GM21786 (cell line): ENCODE measurements around the gene NIM1K.
"Not testable (repeated sequence)": the region's sequence is repeated elsewhere in the genome, so short reads cannot be mapped to it uniquely, and the experiment has no call there.

ENCODE experiments used
- ATAC-seq: cut with Tn5 transposase; IDR thresholded peaks from one replicate; pipeline ENCODE4 v1.9.1; 2021; ENCODE audit not compliant: unreplicated experiment

The NIM1K gene

DNA sequence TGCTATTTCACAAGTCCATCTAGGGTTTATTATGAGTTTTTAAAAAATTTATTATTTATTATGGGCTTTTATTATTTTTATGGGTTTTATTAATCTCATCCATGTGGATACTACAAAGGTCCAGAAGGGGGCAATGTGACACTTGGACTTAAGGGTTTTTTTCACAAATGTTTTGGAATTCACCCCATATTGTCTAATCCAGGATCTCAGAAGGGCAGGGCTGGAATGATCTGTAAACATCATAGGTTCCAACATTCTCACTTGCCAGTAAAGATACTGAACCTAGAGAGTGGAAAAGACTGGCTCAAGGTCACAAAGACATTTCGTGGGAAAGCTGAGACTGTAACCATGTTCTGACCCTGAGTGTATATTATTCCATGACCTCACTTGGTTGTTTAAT, 35.6 kb downstream of the NIM1K start:
- ATAC-seq: no peak

DNA sequence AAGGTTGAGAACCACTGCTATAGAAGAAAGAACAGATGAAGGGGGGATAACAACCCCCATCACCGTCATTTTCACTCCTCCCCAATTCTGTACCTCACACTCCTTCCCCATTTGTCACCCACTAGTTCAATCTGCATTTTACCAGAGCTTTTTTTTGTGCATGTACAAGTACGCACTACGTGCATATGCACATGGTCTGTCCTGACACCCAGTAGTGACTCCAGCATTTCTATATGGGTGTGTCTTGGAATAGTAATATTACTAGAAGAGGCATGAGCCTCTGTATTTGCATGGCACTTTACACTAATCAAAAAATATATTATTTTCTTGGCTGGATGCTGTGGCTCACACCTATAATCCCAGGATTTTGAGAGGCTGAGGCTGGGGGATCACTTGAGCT, 38.7 kb downstream of the NIM1K start:
- ATAC-seq: no peak

DNA sequence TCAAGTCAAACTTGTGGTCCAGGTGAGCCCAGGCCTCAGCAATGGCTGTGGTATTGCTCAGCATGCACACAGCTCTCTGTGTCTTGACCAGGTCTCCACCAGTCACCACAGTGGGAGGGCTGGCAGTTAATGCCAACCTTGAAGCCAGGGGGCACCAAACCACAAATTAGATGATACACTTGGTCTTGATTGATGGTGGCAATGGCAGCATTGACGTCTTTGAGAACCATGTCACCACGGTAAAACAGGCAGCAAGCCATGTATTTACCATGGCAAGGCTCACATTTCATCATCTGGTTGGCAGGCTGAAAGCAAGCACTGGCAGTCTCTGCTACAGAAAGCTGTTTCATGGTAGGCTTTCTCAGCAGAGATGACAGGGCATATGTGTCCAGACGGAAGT, 40.0 kb downstream of the NIM1K start:
- peak; percentile 42 for ATAC-seq

DNA sequence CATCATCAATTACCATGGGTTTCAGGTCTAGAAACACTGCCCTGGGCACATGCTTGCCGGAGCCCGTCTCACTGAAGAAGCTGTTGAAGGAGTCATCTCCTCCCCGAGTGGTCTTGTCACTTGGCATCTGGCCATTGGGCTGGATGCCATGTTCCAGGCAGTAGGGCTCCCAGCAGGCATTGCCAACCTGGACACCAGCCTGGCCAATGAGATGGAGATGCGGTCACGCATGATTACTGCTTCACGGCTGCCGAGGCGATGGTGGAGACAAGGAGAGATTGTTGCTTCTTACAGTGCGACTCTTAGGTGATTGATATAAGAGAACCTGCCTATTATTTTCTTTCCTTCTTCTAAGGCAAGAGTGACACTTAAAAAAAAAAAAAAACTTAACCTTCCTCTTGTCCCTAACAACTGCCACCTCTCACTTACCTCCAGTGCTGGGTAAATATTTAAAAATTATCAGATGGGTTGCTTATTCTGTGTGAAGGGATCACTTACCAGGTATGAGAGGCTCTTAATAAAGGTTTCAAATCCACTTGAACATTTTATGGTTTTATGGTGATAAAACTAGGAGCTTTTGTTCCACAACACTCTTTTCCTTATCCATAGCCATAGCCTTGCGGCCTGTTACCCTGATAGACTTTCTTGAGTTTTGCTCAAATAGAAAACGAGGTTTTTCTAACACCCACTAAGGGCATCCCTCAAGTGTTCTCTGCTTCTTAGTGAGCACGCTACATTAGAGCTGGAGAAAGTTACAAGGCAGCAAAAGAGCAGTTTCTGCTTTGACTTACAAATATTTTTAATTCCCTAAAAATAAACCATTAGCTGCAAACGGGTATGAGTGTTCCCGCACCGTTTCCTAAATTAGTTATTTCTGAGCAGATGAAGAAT, 41.2 kb downstream of the NIM1K start:
- ATAC-seq: no peak

DNA sequence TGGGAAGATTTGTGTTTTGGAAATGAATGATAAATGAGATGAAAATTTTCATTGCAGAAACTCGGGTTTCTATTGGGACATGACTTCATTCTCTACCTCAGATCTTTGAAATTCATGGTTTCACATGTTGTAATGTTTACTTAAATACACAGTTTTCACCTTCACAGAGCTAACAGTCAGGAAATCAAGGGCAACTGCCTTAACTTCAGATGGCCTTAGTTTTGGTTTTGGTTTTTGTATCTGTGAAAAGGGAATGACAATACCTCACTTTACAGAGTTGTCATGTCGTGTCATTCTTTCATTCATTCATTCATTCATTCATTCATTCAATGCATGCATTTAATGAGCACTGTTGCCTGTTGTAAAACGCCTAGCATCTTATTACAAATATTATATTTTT, 41.9 kb downstream of the NIM1K start:
- ATAC-seq: peak; percentile 70

DNA sequence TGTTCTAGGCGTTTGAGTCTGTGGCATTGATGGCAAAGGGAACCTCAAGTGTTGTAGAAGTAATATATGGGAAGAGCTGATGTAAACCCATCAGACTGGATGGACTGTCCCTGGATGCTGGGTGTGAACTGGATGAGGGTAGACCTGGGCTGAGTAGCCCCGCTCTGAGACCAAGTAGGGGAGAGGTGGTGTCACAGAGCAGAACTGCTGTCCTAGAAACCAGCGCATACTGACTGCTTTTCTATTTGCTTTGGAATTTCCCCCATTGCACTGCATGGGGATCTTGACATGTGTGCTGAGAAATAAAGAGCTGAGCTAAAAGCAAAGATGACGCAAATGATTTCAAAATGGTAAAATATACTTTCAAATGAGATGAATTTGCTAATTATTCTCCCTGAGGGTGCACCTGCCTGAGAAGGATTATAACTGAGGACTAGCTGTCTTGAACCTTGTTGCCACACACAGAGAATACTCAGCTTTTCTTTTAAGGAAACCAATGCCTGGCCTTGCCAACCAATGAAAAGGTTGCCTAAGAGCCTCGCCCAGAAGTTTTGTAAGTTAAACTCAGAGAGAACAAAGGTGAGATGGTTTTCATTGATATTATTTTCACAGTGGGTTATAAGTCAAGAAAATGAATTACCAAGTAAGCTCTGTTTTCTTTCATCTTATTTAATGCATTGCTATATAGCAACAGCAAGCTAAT, 44.8 kb downstream of the NIM1K start:
- ATAC-seq: no peak

DNA sequence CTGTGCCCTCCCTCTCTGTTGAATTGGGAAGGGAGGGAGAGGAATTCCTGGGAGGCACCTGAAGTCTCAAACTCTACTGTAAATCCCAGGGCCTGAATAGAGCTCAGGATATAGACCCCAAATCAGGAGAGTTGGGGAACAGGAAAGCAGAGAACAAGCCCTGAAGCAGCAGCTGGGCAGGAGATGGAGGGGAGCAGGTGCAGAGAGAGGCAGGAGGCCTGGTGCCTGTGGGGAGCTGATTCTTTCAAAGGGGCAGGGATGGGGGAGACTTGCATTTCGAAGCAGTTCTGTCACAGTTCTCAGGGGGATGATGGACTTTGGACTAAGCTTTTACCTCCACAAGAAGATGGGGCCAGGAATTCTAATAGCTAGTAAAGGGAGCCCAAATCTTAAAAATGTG, 50.2 kb downstream of the NIM1K start:
- no peak for ATAC-seq

DNA sequence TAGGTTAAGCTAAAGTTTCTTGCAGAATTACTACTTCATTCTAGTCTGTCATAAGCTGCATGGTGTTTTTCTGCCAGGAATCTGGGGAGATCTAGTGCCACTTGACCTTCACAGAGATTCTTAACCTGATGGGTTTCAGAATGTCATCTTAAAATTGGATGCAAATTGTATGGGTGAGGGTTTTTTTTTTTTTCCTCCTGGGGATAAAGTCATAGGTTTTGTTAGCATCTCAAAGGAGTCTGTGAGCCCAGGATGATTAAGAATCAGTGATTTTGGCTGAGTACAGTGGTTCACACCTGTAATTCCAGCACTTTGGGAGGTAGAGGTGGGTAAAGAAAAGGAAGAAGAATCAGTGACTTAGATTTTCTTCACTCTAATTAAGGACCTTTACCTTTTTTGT, 51.2 kb downstream of the NIM1K start:
- ATAC-seq: no peak

DNA sequence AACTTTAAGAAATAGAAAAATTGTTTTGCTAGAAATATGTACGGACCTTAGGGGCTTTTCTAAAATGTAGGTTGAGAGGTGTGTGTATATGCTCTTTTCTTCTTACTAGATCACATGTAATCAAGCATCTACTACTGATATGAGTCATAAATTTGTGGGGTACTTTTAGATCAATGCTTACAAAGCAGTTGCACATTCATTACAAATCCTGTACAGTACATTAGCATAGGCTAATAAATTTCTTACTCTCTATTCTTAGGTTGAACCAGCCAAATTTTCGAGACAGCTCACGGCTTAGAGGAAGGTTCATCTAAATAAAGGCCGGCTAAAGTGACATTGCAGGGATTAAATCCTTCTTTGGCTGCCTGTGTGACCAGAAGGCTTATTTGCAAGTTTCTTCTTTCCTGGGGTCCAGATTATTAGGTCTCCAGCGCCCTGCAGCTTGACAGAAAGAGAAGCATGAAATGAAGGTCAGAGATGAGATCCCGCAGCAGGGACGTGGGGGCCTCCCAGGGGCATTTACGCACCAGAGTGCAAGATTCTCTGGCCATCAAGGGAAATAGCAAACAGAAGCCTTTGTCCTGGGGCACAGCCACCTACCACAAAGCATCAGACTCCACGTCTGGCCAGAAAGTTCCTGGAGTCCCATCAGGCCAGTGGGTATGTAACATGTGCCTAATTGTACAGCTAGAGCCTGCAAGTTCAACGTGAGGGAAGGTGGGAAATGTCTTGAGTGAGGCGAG, 53.0 kb downstream of the NIM1K start:
- ATAC-seq: peak; percentile 64

DNA sequence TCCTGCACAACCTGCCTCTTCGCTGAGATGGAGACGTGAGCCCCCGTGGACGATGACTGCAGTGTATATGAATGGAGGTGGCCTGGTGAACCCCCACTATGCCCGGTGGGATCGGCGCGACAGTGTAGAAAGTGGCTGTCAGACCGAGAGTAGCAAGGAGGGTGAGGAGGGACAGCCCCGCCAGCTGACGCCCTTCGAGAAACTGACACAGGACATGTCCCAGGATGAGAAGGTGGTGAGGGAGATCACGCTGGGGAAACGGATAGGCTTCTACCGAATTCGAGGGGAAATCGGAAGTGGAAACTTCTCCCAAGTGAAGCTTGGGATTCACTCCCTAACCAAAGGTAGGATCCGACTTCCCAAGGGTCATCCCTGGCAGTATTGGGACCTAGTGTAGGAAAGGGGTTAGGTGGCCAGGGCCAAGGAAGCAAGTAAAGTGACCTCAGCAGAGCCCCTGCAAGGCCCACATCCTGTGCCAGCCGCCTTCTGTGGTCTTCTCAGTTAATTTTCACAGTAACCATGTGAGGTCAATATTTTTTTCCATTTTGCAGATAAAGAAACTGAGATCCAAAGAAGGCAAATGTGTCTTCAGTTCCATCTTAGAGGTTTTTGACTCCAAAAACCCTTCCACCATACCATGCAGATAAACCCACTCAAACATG, 53.8 kb downstream of the NIM1K start:
- ATAC-seq: peak; percentile 57

DNA sequence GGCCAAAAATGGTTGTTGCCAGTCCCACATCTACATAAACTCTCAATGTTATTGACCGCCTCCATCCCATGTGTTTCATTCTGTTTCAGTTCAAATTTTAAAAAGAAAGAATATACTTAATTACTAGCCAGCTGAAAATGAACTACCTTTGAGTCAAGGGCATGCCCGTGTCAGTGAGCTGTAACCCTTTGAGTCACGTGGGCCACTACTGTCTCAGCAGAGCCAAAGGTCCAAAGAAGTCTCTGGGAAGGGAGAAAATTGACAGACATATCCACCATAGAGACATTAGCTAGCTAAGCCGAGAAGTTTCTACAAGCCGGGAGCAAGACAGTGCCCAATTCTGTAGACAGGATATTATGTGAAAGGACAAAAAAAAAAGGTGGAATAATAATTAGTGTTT, 59.7 kb downstream of the NIM1K start:
- no peak for ATAC-seq

DNA sequence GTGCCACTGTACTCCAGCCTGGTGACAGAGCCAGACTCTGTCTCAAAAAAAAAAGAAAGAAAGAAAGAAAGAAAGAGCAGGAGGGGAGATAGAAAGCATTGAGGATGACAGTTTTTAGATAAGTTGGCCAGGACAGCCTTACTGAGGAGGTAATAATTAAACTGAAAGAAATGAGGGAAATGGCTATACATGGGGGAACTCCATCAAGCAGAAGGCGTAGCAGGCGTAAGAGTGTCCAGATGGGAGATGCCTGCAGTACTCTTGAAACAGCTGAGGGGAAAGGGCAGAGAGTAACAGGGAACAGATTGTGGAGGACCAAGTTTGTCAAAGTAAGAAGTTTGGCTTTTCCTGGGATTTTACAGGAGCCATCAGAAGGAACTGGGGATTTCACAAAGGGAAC, 63.7 kb downstream of the NIM1K start:
- ATAC-seq: peak; percentile 50

DNA sequence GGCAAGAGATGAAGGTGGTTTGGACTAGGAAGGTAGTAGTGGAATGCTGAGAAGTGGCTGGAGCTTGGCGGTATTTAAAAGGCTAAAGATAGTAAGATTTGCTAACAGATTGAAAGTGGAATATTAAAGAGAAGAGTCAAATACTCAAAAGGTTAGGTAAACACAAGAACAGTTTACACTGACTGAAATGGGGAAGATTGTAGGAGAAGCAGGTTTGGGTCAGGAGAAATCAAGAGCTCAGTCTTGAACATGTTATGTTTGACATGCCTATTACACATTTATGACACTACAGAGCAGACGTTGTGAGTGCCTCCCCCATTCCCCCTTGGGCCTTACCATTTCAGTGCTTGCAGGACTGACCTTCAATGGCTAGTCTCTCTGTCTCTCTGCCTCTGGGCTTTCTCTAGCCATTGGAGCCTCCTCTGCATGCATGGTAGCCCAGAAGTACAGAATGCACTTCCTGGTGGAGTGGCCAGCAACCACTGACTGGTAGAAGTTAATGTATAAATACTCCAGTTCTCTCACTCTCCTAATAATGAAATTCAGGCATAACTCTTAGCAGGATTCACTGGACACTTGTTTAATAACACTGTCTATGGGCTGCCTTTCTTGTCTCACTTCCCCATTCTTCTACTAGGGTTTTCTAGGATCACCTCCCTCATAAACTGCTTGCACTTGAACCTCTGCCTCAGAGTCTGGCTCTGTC, 64.4 kb downstream of the NIM1K start:
- peak; percentile 60 for ATAC-seq

DNA sequence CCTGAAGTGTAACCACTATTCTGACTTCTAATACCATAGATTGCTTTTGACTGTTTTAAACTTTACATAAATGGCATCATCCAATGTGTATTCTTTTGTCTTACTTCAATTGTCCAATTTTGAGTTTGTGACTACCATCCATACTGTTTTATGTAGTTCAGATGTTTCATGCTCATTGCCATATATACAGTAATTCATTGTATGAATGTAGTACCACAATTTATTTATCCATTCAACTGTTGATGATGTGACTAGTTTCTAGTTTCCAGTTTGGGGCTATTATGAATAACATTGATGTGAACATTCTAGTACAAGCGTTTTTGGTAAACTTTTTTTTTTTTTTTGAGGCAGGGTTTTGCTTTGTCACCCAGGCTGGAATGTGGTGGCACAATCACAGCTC, 66.1 kb downstream of the NIM1K start:
- ATAC-seq: no peak

DNA sequence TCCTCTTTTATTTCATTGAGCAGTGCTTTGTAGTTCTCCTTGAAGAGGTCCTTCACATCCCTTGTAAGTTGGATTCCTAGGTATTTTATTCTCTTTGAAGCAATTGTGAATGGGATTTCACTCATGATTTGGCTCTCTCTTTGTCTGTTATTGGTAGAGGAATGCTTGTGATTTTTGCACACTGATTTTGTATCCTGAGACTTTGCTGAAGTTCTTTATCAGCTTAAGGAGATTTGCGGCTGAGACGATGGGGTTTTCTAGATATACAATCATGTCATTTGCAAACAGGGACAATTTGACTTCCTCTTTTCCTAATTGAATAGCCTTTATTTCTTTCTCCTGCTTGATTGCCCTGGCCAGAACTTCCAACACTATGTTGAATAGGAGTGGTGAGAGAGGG, 70.2 kb downstream of the NIM1K start:
- not testable (repeated sequence) for ATAC-seq

DNA sequence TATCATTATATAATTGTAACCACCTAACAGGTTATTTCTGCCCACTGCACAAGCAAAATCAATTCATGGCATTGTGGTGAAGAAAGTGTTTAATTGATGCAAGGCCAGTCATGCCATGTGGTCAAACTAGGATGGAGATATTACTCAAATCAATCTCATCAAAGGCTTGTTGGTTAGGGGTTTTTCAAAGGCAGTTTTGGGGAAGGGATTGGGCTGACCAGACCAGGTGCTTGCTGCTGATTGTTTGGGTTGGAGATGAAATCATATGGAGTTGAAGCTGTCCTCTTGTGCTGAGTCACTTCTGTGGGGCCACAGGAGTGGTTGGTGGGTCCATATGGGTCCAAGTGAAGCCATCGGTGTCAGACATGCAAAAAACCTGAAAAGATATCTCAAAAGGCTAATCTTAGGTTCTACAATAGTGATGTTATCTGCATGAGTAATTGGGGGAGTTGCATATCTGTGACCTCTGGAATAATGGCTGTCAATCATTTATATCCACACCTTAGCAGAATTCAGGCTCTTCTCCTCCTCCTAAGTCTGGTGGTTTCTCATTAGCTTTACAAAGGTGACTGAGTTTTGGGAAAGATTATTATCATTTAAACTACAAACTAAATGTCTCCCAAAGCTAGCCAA, 76.3 kb downstream of the NIM1K start:
- peak; percentile 85 for ATAC-seq

DNA sequence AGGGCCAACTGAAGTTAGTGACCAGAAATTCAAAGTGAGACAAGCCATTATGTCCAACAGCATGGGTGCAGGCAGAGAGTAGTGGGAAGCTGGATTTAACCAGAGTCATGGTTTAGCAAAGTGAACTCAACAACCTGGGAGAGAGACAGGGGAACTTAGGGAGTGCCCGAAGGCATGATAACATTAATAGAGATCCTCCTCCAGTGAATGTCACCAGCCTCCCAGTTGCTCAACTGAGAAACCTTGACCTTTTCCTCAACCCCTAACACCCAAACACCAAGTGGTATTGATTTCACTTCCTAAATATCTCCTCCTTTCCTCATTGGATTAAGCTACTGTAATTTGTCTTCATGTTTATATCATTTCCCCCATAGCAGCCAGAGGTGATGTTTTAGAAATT, 78.6 kb downstream of the NIM1K start:
- ATAC-seq: no peak

DNA sequence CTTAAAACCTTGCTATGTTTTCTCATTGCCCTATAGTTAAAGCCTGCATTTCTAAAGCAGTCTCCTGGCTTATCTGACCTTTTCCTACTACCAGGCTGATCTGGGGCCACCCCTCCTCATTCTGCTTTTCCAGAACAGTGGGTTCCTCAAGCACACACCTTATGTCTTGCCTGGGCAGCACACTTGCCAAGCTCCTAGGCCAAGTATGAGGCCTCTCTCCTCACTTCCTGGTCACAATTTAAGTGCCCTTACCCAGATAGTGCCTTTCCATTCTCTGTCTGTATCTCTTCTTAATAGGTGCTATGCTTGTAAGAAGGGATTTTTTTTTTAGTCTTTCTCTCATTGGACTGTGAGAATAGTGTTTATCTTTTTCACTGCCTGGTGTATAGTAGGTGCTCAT, 81.5 kb downstream of the NIM1K start:
- no peak for ATAC-seq

DNA sequence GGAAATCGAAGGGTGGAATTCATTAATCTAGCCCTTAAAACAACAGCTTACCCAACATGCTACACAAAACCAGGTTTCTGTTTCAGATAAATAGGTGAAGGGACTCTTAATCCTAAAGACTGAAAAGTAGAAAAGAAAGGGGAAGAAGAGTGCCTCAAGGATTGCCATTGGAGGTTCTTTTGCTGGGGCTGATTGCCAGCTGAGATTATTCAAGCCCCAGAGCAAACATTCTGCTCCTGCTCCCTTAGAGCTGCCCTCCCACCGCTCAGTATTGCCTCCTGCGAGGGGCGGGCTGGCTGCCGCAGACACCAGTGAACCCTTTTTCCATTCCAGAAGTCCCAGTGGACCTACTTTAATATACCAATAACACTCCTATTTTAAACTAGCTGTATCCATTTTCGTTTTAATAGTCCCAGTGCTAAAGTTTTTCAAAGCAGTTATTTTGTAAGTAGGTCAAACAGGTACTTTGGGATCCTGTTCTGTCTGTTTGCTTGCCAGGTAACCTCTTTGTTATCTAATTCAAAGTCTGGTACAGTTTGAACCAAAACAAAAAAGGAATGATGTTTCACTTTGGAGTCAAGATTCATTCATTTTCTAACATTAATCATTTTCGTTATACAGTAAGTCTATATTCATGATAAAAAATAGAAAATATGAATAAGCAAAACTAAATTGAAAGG, 82.5 kb downstream of the NIM1K start:
- no peak for ATAC-seq

DNA sequence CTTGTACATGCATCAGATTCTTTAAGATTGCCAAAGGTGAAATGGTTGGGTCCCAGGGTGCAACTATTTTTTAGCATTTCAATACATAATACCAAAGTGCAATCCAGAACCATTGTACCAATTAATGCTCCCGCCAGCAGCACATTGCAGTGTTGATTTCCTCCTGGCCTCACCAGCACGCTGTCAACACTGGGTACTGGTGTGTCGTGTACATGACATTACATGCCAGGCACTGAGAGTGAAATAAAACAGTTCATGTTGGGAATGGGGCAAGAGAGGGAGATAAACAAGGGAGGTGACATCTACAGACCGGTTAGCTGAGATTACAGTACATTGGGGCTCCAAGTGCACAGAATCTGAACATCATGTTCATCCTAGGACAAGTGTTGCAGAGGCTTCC, 83.4 kb downstream of the NIM1K start:
- ATAC-seq: no peak
